Measurements from ENCODE around the gene BSN. TPM values are rescaled to one million over a fixed set of nuclear protein-coding genes. Genes with fewer than 3 reads are reported as not detected.

Gene BSN
- total RNA-seq, 1 donor from 2014 or later, result 0.55 TPM

GRCh38 chr3:49519916-49520385 is 34.3 kb upstream of the BSN start:
- DNase-seq, result no peak
- Histone ChIP-seq H3K36me3 (peaks cover 50% of the 10 kb centered on the region), H3K9me3 (replicated peaks) (no peaks in the 10 kb centered on the region), H3K27me3 (ENCODE audit: low read depth) (no peaks in the 10 kb centered on the region), H3K4me1 (peaks cover 64% of the 10 kb centered on the region), H3K4me3 (no peak overlapping the region), H3K27ac (replicated peaks) (peak overlapping the region; percentile 38)
- TF ChIP-seq, protein P1, sequence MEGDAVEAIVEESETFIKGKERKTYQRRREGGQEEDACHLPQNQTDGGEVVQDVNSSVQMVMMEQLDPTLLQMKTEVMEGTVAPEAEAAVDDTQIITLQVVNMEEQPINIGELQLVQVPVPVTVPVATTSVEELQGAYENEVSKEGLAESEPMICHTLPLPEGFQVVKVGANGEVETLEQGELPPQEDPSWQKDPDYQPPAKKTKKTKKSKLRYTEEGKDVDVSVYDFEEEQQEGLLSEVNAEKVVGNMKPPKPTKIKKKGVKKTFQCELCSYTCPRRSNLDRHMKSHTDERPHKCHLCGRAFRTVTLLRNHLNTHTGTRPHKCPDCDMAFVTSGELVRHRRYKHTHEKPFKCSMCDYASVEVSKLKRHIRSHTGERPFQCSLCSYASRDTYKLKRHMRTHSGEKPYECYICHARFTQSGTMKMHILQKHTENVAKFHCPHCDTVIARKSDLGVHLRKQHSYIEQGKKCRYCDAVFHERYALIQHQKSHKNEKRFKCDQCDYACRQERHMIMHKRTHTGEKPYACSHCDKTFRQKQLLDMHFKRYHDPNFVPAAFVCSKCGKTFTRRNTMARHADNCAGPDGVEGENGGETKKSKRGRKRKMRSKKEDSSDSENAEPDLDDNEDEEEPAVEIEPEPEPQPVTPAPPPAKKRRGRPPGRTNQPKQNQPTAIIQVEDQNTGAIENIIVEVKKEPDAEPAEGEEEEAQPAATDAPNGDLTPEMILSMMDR (IDR thresholded peaks at IDR 0.05; ENCODE audit: borderline replicate concordance), result no peak
- intact Hi-C loops (cut with micrococcal nuclease), result no loop called here

- H3K36me3 ChIP-seq, result peaks cover 22% of the 10 kb centered on the region
- DNase-seq, result no peak
- no peak overlapping the region for H3K27ac ChIP-seq (replicated peaks)
- TF ChIP-seq, protein P1 (IDR thresholded peaks at IDR 0.05; ENCODE audit: borderline replicate concordance), result no peak
- H3K4me3 ChIP-seq, result no peak overlapping the region
- intact Hi-C loops (cut with micrococcal nuclease), result no loop called here
- H3K9me3 ChIP-seq (replicated peaks), result no peaks in the 10 kb centered on the region
- H3K4me1 ChIP-seq, result peaks cover 31% of the 10 kb centered on the region
- H3K27me3 ChIP-seq (ENCODE audit: low read depth), result no peaks in the 10 kb centered on the region
Observed at GRCh38 chr3:49523756-49524747, 30.2 kb upstream of the BSN start.

- Histone ChIP-seq H3K36me3 (peaks cover 45% of the 10 kb centered on the region), H3K4me1 (peaks cover 20% of the 10 kb centered on the region), H3K27ac (replicated peaks) (no peak overlapping the region), H3K27me3 (ENCODE audit: low read depth) (no peaks in the 10 kb centered on the region), H3K4me3 (no peak overlapping the region), H3K9me3 (replicated peaks) (no peaks in the 10 kb centered on the region)
- intact Hi-C loops (cut with micrococcal nuclease), result no loop called here
- DNase-seq, result no peak
- TF ChIP-seq, protein P1 (IDR thresholded peaks at IDR 0.05; ENCODE audit: borderline replicate concordance), result no peak
Observed at GRCh38 chr3:49529567-49529966, 24.7 kb upstream of the BSN start.

DNA sequence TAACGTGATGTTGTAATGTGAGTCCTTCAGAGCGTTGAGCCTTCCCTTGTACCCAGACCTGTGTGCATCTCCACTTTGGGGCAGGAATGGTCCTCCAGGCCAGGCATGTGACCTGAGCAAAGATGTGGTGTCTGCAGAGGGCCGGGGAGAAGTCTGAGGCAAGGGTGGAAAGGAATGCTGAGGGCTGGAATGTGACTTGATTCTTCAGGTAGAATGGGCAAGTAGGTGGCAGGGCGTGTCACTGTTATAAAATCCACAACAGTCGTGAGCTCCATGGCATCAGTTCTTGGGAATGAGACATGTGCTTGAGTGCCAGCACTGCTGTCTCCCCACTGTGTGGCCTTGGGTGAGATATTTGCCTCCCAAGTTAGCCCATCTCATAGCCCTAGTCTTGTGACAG is 24.0 kb upstream of the BSN start:
- H3K4me3 ChIP-seq, result no peak overlapping the region
- no peak for DNase-seq
- no peak overlapping the region for H3K27ac ChIP-seq (replicated peaks)
- TF ChIP-seq, protein P1 (IDR thresholded peaks at IDR 0.05; ENCODE audit: borderline replicate concordance), result no peak
- H3K36me3 ChIP-seq, result peaks cover 38% of the 10 kb centered on the region
- H3K27me3 ChIP-seq (ENCODE audit: low read depth), result no peaks in the 10 kb centered on the region
- H3K9me3 ChIP-seq (replicated peaks), result no peaks in the 10 kb centered on the region
- intact Hi-C loops (cut with micrococcal nuclease), result no loop called here
- H3K4me1 ChIP-seq, result peaks cover 20% of the 10 kb centered on the region

GRCh38 chr3:49530701-49531100 is 23.6 kb upstream of the BSN start:
- TF ChIP-seq, protein P1 (IDR thresholded peaks at IDR 0.05; ENCODE audit: borderline replicate concordance), result no peak

More at GRCh38 chr3:49530701-49531100, 23.6 kb upstream of the BSN start:
- H3K36me3 ChIP-seq, result peaks cover 36% of the 10 kb centered on the region
- H3K4me1 ChIP-seq, result peaks cover 20% of the 10 kb centered on the region
- no peak overlapping the region for H3K4me3 ChIP-seq
- no peaks in the 10 kb centered on the region for H3K27me3 ChIP-seq (ENCODE audit: low read depth)
- no peaks in the 10 kb centered on the region for H3K9me3 ChIP-seq (replicated peaks)
- no peak overlapping the region for H3K27ac ChIP-seq (replicated peaks)
- DNase-seq, result no peak
- intact Hi-C loops (cut with micrococcal nuclease), result no loop called here

All from left ventricle myocardium inferior (tissue), 1 donor.